Measurements from ENCODE around the gene TFAP2C. TPM values are rescaled to one million over a fixed set of nuclear protein-coding genes. Genes with fewer than 3 reads are reported as not detected.

Gene TFAP2C
- total RNA-seq, 6 experiments from 2014 or later = 1.6 to 4.5 (median 1.9) TPM

DNA sequence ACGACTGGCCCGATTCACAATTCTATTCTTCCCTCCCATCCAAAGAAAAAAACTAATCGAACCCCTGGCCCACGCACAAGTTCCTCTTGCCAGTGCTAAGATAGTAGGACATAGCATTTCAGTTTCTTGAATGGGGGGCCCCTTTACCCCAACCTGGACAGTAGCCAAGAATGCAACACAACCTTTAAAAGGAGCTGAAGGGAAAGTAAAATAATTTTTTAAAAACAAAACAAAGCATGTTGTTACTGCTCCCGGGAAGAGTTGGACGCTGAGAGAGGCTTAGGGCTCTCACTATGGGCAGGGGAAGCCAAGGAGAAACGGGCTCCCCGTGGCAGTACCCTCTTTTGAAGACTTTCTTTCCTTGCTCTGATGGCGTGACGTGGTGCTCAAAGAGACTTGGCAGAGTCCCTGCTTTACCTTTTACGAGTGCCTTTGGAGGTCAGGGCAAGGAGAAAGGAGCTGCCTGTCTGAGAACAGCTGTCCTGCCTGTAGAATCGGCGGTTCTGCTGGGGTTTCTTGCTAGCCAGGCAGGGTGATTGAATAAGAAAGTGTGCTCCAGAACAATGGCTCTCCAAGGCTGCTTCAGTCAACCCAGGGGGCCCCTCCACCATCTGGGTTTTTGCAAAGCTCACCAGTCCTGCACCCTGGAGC lies 5.8 kb downstream of the TFAP2C start:
- Mint-ChIP-seq H3K4me1 (ENCODE audit: low read depth) (peaks cover 51% of the 10 kb centered on the region), H3K4me3 (no peak overlapping the region), H3K27ac (no peak overlapping the region; the same call in 1 of the 2 replicates), H3K27me3 (ENCODE audit: insufficient read depth) (peaks cover 1% of the 10 kb centered on the region), H3K9me3 (no peaks in the 10 kb centered on the region), H3K36me3 (ENCODE audit: low read depth) (peaks cover 35% of the 10 kb centered on the region)
- TF ChIP-seq, protein P1, sequence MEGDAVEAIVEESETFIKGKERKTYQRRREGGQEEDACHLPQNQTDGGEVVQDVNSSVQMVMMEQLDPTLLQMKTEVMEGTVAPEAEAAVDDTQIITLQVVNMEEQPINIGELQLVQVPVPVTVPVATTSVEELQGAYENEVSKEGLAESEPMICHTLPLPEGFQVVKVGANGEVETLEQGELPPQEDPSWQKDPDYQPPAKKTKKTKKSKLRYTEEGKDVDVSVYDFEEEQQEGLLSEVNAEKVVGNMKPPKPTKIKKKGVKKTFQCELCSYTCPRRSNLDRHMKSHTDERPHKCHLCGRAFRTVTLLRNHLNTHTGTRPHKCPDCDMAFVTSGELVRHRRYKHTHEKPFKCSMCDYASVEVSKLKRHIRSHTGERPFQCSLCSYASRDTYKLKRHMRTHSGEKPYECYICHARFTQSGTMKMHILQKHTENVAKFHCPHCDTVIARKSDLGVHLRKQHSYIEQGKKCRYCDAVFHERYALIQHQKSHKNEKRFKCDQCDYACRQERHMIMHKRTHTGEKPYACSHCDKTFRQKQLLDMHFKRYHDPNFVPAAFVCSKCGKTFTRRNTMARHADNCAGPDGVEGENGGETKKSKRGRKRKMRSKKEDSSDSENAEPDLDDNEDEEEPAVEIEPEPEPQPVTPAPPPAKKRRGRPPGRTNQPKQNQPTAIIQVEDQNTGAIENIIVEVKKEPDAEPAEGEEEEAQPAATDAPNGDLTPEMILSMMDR (IDR thresholded peaks at IDR 0.05) = no peak
- DNase-seq = no peak

DNA sequence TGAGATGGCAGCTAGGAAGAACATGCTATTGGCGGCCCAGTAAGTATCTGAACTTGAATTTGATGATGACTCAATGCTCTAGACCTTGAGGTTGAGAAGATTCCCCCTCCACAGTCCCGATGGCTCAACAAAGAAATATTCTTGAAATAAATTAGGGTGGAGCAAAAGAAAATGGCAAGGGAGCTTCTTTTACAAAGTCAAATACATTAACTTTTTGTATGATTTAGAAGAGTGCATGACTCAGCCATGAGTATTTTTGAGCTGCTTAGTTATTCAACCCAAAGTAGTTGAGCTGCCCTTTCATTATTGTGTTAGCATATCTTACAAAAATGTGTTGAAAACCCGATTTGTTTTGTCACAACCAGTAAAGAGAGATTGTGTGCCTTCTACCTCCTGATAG lies 7.6 kb downstream of the TFAP2C start:
- Mint-ChIP-seq H3K27ac (peak overlapping the region; percentile 85), H3K4me1 (ENCODE audit: low read depth) (peaks cover 48% of the 10 kb centered on the region), H3K27me3 (ENCODE audit: insufficient read depth) (peaks cover 1% of the 10 kb centered on the region), H3K4me3 (peak overlapping the region; percentile 64), H3K9me3 (no peaks in the 10 kb centered on the region), H3K36me3 (ENCODE audit: low read depth) (peaks cover 33% of the 10 kb centered on the region)
- TF ChIP-seq, protein P1 (IDR thresholded peaks at IDR 0.05) = no peak
- DNase-seq = peak; percentile 90

DNA sequence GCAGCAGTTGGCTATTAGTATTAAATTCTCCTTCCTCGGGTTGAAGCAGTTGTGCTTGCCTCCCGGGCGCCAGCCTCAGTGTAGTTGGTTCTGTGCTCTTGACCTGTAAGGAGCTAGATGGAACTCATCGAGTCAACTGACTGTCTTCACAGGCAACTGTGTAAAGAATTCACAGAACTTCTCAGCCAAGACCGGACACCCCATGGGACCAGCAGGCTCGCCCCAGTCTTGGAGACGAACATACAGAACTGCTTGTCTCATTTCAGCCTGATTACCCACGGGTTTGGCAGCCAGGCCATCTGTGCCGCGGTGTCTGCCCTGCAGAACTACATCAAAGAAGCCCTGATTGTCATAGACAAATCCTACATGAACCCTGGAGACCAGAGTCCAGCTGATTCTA lies 8.5 kb downstream of the TFAP2C start:
- 0 out of 2 replicates have a peak overlapping the region, but pooled peaks have one; percentile 15 for H3K4me3 Mint-ChIP-seq
- DNase-seq = no peak
- H3K9me3 Mint-ChIP-seq = no peaks in the 10 kb centered on the region
- H3K36me3 Mint-ChIP-seq (ENCODE audit: low read depth) = peaks cover 30% of the 10 kb centered on the region
- peak overlapping the region; percentile 85 for H3K27ac Mint-ChIP-seq
- TF ChIP-seq, protein P1 (IDR thresholded peaks at IDR 0.05) = no peak
- peaks cover 1% of the 10 kb centered on the region for H3K27me3 Mint-ChIP-seq (ENCODE audit: insufficient read depth)
- H3K4me1 Mint-ChIP-seq (ENCODE audit: low read depth) = peaks cover 40% of the 10 kb centered on the region

DNA sequence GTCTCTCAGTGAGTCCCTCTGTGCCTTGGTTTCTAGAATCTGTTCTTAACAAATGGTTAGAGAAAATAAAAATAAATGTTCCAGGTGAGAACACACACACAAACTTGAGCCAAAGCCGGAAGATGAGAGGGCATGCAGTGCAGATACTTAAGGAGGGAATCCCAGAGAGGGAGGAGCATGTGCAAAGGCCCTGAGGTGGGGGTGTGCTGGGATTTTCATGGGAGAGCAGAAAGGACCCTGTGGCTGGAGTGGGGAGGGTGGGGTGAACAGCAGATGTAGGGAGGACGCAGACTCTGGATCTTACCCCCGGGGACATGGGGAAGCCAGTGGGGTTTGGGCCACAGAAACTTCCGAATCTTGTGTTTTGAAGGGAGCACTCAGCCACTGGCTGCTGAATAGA lies 17.5 kb downstream of the TFAP2C start:
- H3K4me3 Mint-ChIP-seq = no peak overlapping the region
- peaks cover 3% of the 10 kb centered on the region for H3K27me3 Mint-ChIP-seq (ENCODE audit: insufficient read depth)
- peaks cover 9% of the 10 kb centered on the region for H3K36me3 Mint-ChIP-seq (ENCODE audit: low read depth)
- no peak for DNase-seq
- H3K27ac Mint-ChIP-seq = no peak overlapping the region
- H3K4me1 Mint-ChIP-seq (ENCODE audit: low read depth) = no peaks in the 10 kb centered on the region
- TF ChIP-seq, protein P1 (IDR thresholded peaks at IDR 0.05) = no peak
- H3K9me3 Mint-ChIP-seq = no peaks in the 10 kb centered on the region

DNA sequence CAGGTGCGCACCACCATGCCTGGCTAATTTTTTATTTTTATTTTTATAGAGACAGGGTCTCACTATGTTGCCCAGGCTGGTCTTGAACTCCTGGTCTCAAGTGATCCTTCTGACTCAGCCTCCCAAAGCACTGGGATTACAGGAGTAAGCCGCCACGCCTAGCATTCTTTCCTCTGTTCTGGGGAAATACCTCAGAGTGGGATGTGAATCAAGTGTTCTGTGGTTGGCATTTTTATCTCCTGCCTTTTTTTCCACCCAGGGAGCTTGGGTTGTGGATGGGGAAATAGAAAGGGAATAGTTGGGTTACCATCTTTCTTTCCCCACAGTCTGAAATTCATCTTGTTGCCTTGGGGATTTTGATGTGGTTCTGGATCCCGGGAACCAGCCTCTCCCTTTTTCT lies 24.1 kb downstream of the TFAP2C start:
- TF ChIP-seq, protein P1 (IDR thresholded peaks at IDR 0.05) = no peak
- Mint-ChIP-seq H3K36me3 (ENCODE audit: low read depth) (no peaks in the 10 kb centered on the region), H3K27ac (no peak overlapping the region), H3K27me3 (ENCODE audit: insufficient read depth) (peaks cover 13% of the 10 kb centered on the region), H3K9me3 (no peaks in the 10 kb centered on the region), H3K4me1 (ENCODE audit: low read depth) (no peaks in the 10 kb centered on the region), H3K4me3 (no peak overlapping the region)
- DNase-seq = peak; percentile 9
